ENCODE results near the gene RFWD3. TPM values are rescaled to one million over a fixed set of nuclear protein-coding genes. Genes with fewer than 3 reads are reported as not detected.
"Not testable (repeated sequence)": the region's sequence is repeated elsewhere in the genome, so short reads cannot be mapped to it uniquely, and the experiment has no call there.

RFWD3 gene
- polyA plus RNA-seq, 1 experiment, result 13.4 TPM

DNA sequence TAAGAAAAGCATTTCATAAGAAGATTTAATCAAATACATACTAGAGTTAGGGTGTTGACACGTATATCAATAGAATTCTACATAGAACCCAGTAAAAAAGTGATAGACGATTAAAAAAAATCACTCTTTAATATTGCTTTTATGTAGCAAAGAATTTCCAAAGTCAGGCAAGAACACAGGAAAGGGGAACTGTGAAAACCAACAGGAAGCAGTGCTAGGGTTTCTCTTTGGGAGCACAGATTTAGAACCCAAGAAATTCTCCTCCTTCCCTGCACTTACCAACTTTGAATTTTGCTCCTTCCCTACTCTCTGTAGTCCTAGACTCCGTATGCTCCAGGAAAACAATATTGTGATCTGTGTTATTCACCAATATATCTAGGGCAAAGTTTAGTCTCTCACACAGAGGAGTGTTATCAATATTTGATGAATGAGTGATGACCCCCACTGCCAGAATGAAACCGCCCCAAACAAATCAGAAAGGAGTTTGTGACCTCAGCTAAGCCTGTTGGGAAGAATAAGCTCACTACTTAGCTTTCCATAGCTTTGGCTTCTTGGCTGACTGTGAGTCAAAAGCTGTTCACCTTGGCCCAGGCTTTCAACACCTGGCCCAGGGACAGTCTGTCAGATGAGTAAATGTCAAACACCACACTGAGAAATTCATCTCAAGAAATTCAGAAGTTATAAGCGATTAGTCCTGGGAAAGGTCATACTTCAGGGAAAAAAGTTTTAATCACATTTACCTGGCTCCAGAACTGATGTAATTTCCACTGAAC lies 8.6 kb downstream of the RFWD3 start:
- no peak overlapping the region for H3K27ac ChIP-seq (ENCODE audit: low read depth, low read length)
- ChIA-PET CTCF (no interaction called here), POLR2A (interaction anchor here (0.9 kb wide), 1 partner anchor 8 kb away, joined by 3 read pairs; the partner anchor contains the start of gene RFWD3)
- no peaks in the 10 kb centered on the region for H3K9me3 ChIP-seq (ENCODE audit: control insufficient read depth, insufficient read depth, low read length)
- H3K27me3 ChIP-seq (ENCODE audit: control insufficient read depth, insufficient read depth, low read length), result no peaks in the 10 kb centered on the region
- no peak for DNase-seq (ENCODE audit: low read depth, low spot score)
- TF ChIP-seq, protein P1, sequence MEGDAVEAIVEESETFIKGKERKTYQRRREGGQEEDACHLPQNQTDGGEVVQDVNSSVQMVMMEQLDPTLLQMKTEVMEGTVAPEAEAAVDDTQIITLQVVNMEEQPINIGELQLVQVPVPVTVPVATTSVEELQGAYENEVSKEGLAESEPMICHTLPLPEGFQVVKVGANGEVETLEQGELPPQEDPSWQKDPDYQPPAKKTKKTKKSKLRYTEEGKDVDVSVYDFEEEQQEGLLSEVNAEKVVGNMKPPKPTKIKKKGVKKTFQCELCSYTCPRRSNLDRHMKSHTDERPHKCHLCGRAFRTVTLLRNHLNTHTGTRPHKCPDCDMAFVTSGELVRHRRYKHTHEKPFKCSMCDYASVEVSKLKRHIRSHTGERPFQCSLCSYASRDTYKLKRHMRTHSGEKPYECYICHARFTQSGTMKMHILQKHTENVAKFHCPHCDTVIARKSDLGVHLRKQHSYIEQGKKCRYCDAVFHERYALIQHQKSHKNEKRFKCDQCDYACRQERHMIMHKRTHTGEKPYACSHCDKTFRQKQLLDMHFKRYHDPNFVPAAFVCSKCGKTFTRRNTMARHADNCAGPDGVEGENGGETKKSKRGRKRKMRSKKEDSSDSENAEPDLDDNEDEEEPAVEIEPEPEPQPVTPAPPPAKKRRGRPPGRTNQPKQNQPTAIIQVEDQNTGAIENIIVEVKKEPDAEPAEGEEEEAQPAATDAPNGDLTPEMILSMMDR (IDR thresholded peaks at IDR 0.05; ENCODE audit: low read depth, low read length), result no peak
- no peak overlapping the region for H3K4me3 ChIP-seq (ENCODE audit: low read depth, low read length)

DNA sequence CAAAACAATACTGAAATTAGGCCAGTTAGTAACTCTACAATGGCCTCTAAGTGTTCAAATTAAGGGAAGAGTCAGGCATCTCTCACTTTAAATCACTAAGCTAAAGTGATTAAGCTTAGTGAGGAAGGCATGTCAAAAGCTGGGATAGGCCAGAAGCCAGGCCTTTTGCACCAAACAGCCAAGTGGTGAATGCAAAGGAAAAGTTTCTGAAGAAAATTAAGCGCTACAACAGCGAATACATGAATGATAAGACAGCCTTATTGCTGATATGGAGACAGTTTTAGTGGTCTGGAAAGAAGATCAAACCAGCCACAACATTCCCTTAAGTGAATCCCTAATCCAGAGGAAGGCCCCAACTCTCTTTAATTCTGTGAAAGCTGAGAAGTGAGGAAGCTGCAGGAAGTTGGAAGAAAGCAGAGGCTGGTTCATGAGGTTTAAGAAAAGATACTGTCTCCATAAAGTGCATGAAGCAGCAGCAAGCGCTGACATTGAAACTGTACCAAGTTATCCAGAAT lies 12.1 kb downstream of the RFWD3 start:
- CTCF ChIA-PET, result interaction anchor here (1.5 kb wide), 1 partner anchor 208 kb away, joined by 6 read pairs; no protein-coding TSS in a partner anchor

DNA sequence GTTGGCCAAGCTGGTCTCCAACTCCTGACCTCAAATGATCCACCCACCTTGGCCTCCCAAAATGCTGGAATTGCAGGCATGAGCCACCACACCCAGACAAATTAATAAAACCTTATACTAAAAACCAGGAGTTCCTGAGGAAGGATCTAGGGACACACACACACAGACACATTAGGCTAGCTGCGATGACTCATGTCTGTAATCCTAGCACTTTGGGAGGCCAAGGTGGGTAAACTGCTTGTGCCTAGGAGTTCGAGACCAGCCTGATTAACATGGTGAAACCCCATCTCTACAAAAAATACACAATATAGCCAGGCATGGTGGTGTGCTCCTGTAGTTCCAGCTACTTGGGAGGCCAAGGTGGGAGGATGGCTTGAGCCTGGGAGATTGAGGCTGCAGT lies 13.8 kb downstream of the RFWD3 start:
- CTCF ChIA-PET, result interaction anchor here (2.0 kb wide), 1 partner anchor 210 kb away, joined by 11 read pairs; no protein-coding TSS in a partner anchor
- POLR2A ChIA-PET, result interaction anchor here (1.7 kb wide), 1 partner anchor 14 kb away, joined by 4 read pairs; the partner anchor contains the start of gene RFWD3
- H3K27me3 ChIP-seq (ENCODE audit: control insufficient read depth, insufficient read depth, low read length); H3K9me3 ChIP-seq (ENCODE audit: control insufficient read depth, insufficient read depth, low read length); H3K4me3 ChIP-seq (ENCODE audit: low read depth, low read length); H3K27ac ChIP-seq (ENCODE audit: low read depth, low read length); DNase-seq (ENCODE audit: low read depth, low spot score): not testable (repeated sequence)

More for the DNA sequence above, 12.1 kb downstream of the RFWD3 start:
- no peak for DNase-seq (ENCODE audit: low read depth, low spot score)
- H3K9me3 ChIP-seq (ENCODE audit: control insufficient read depth, insufficient read depth, low read length), result no peaks in the 10 kb centered on the region
- POLR2A ChIA-PET, result no interaction called here
- TF ChIP-seq, protein P1 (IDR thresholded peaks at IDR 0.05; ENCODE audit: low read depth, low read length), result no peak
- no peak overlapping the region for H3K27ac ChIP-seq (ENCODE audit: low read depth, low read length)
- no peaks in the 10 kb centered on the region for H3K27me3 ChIP-seq (ENCODE audit: control insufficient read depth, insufficient read depth, low read length)
- no peak overlapping the region for H3K4me3 ChIP-seq (ENCODE audit: low read depth, low read length)

DNA sequence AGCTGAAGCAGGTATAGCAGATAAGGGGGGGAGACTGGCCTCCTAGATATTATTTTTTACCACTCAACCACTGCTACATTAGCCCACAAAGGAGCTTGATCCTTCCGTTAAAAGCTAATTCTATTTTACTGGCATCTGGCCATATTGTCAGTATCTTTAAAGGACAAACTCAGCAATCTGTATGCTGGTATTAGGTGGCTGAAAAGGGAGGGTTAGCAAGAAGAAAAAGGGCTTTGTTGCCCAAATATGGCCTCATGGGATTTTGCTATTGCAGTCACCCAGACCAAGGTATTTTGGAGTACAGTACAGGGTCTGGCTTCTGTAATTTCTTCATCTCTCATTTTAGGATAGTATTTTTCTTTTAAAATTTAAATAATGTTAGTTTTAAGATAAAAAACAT lies 14.4 kb downstream of the RFWD3 start:
- POLR2A ChIA-PET, result interaction anchor here (1.7 kb wide), 1 partner anchor 15 kb away, joined by 4 read pairs; the partner anchor contains the start of gene RFWD3

DNA sequence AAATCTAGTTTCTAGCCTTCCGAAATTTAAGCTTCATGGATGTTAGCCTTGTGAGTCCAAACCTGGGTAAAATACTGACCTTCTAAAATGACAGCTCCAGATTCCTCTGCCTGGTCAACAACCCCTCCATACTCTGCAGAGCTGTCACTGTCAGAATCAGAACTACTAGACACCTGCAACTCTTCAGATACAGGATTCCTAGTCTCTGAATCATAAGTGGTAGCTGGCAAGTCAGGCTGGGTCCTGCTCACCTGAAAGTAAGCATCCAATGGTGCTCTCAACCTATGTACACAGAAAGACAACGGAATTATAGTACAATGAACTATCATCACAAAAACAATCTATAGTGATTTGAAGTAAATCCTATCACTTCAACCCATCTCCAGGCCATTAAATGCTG lies 14.8 kb downstream of the RFWD3 start:
- ChIA-PET CTCF (interaction anchor here (0.5 to 2.0 kb wide), 21 partner anchors 8 to 211 kb away, joined by 3 to 13 read pairs (median 3); partner anchors contain the start of gene RFWD3), POLR2A (interaction anchor here (1.7 kb wide), 1 partner anchor 15 kb away, joined by 4 read pairs; the partner anchor contains the start of gene RFWD3)
- no peak for DNase-seq (ENCODE audit: low read depth, low spot score)
- Histone ChIP-seq H3K4me3 (ENCODE audit: low read depth, low read length) (no peak overlapping the region), H3K9me3 (ENCODE audit: control insufficient read depth, insufficient read depth, low read length) (no peaks in the 10 kb centered on the region), H3K27ac (ENCODE audit: low read depth, low read length) (no peak overlapping the region), H3K27me3 (ENCODE audit: control insufficient read depth, insufficient read depth, low read length) (no peaks in the 10 kb centered on the region)
- TF ChIP-seq, protein P1 (IDR thresholded peaks at IDR 0.05; ENCODE audit: low read depth, low read length), result no peak

More for the DNA sequence above, 14.4 kb downstream of the RFWD3 start:
- no peaks in the 10 kb centered on the region for H3K27me3 ChIP-seq (ENCODE audit: control insufficient read depth, insufficient read depth, low read length)
- no peak for DNase-seq (ENCODE audit: low read depth, low spot score)
- CTCF ChIA-PET, result interaction anchor here (0.9 to 2.0 kb wide), 12 partner anchors 11 to 211 kb away, joined by 3 to 13 read pairs (median 4); partner anchors contain the start of gene RFWD3
- H3K27ac ChIP-seq (ENCODE audit: low read depth, low read length), result no peak overlapping the region
- TF ChIP-seq, protein P1 (IDR thresholded peaks at IDR 0.05; ENCODE audit: low read depth, low read length), result no peak
- no peaks in the 10 kb centered on the region for H3K9me3 ChIP-seq (ENCODE audit: control insufficient read depth, insufficient read depth, low read length)
- no peak overlapping the region for H3K4me3 ChIP-seq (ENCODE audit: low read depth, low read length)

Data from AG04450 (cell line).